ENCODE measurements around the gene ARHGEF6. TPM values are rescaled to one million over a fixed set of nuclear protein-coding genes. Genes with fewer than 3 reads are reported as not detected.

ARHGEF6 gene
- polyA plus RNA-seq, 1 donor from 2014 or later, result 1.8 TPM

GRCh38 chrX:136752796-136753195 is 27.9 kb downstream of the ARHGEF6 start:
- H3K9me3 ChIP-seq (ENCODE audit: low read length), result no peaks in the 10 kb centered on the region
- H3K36me3 ChIP-seq (ENCODE audit: insufficient read depth, low read length), result no peaks in the 10 kb centered on the region
- H4K20me1 ChIP-seq (ENCODE audit: insufficient read depth), result no peaks in the 10 kb centered on the region
- no peak overlapping the region for H2AFZ ChIP-seq (ENCODE audit: low read depth, low read length)
- no peaks in the 10 kb centered on the region for H3K79me2 ChIP-seq (replicated peaks; ENCODE audit: insufficient read depth, low read length)
- no peak overlapping the region for H3K27ac ChIP-seq (ENCODE audit: low read length)
- TF ChIP-seq EZH2 (IDR thresholded peaks at IDR 0.05; ENCODE audit: borderline replicate concordance, insufficient read depth, low read length, poor library complexity, severe bottlenecking) (no peak), EP300 (conservative IDR thresholded peaks at IDR 0.05; ENCODE audit: poor library complexity, severe bottlenecking) (no peak), MXI1 (conservative IDR thresholded peaks at IDR 0.05; ENCODE audit: poor library complexity, severe bottlenecking) (no peak), SMC3 (conservative IDR thresholded peaks at IDR 0.05; ENCODE audit: poor library complexity) (no peak), TAF1 (IDR thresholded peaks at IDR 0.05; ENCODE audit: low read depth) (no peak), CTCF (IDR thresholded peaks at IDR 0.05; ENCODE audit: poor library complexity, severe bottlenecking) (no peak), POLR2AphosphoS5 (IDR thresholded peaks at IDR 0.05) (no peak), REST (IDR thresholded peaks at IDR 0.05; ENCODE audit: borderline replicate concordance) (no peak), RAD21 (conservative IDR thresholded peaks at IDR 0.05) (no peak)
- H3K4me3 ChIP-seq (ENCODE audit: low read length), result no peak overlapping the region
- H3K27me3 ChIP-seq (ENCODE audit: insufficient read depth, low read depth, low read length), result no peaks in the 10 kb centered on the region
- no peak overlapping the region for H3K4me2 ChIP-seq (ENCODE audit: low read length)
- H3K9me2 ChIP-seq (ENCODE audit: insufficient read depth, low read length), result no peaks in the 10 kb centered on the region
- no peaks in the 10 kb centered on the region for H3F3A ChIP-seq (ENCODE audit: insufficient read depth, low read length, poor library complexity, severe bottlenecking)
- no peak overlapping the region for H3K9ac ChIP-seq (ENCODE audit: low read length)

- no peaks in the 10 kb centered on the region for H3K27me3 ChIP-seq (ENCODE audit: insufficient read depth, low read depth, low read length)
- H3K4me3 ChIP-seq (ENCODE audit: low read length), result no peak overlapping the region
- no peaks in the 10 kb centered on the region for H3K9me3 ChIP-seq (ENCODE audit: low read length)
- H3K27ac ChIP-seq (ENCODE audit: low read length), result no peak overlapping the region
- no peak overlapping the region for H2AFZ ChIP-seq (ENCODE audit: low read depth, low read length)
- no peak overlapping the region for H3K9ac ChIP-seq (ENCODE audit: low read length)
- no peaks in the 10 kb centered on the region for H3F3A ChIP-seq (ENCODE audit: insufficient read depth, low read length, poor library complexity, severe bottlenecking)
- no peaks in the 10 kb centered on the region for H3K9me2 ChIP-seq (ENCODE audit: insufficient read depth, low read length)
- H3K79me2 ChIP-seq (replicated peaks; ENCODE audit: insufficient read depth, low read length), result no peaks in the 10 kb centered on the region
- TF ChIP-seq RAD21 (conservative IDR thresholded peaks at IDR 0.05) (no peak), MXI1 (conservative IDR thresholded peaks at IDR 0.05; ENCODE audit: poor library complexity, severe bottlenecking) (no peak)
- H4K20me1 ChIP-seq (ENCODE audit: insufficient read depth), result no peaks in the 10 kb centered on the region
- no peaks in the 10 kb centered on the region for H3K36me3 ChIP-seq (ENCODE audit: insufficient read depth, low read length)
- H3K4me2 ChIP-seq (ENCODE audit: low read length), result no peak overlapping the region
These were observed 28.4 kb downstream of the ARHGEF6 start for GRCh38 chrX:136752346-136752745.

GRCh38 chrX:136750364-136750763 is 30.4 kb downstream of the ARHGEF6 start:
- no peak overlapping the region for H3K4me2 ChIP-seq (ENCODE audit: low read length)
- H3K79me2 ChIP-seq (replicated peaks; ENCODE audit: insufficient read depth, low read length), result no peaks in the 10 kb centered on the region
- H3F3A ChIP-seq (ENCODE audit: insufficient read depth, low read length, poor library complexity, severe bottlenecking), result no peaks in the 10 kb centered on the region
- no peak overlapping the region for H3K9ac ChIP-seq (ENCODE audit: low read length)
- H4K20me1 ChIP-seq (ENCODE audit: insufficient read depth), result no peaks in the 10 kb centered on the region
- H3K9me3 ChIP-seq (ENCODE audit: low read length), result no peaks in the 10 kb centered on the region
- H3K4me3 ChIP-seq (ENCODE audit: low read length), result no peak overlapping the region
- TF ChIP-seq CTCF (IDR thresholded peaks at IDR 0.05; ENCODE audit: poor library complexity, severe bottlenecking) (no peak), TAF1 (IDR thresholded peaks at IDR 0.05; ENCODE audit: low read depth) (no peak), REST (IDR thresholded peaks at IDR 0.05; ENCODE audit: borderline replicate concordance) (no peak)
- H2AFZ ChIP-seq (ENCODE audit: low read depth, low read length), result no peak overlapping the region
- no peaks in the 10 kb centered on the region for H3K27me3 ChIP-seq (ENCODE audit: insufficient read depth, low read depth, low read length)
- no peaks in the 10 kb centered on the region for H3K9me2 ChIP-seq (ENCODE audit: insufficient read depth, low read length)
- H3K36me3 ChIP-seq (ENCODE audit: insufficient read depth, low read length), result no peaks in the 10 kb centered on the region
- H3K27ac ChIP-seq (ENCODE audit: low read length), result no peak overlapping the region
